GM19035 (cell line): Measurements from ENCODE around the gene NTF4.
"Not testable (repeated sequence)": the region's sequence is repeated elsewhere in the genome, so short reads cannot be mapped to it uniquely, and the experiment has no call there.

Source experiments
- ATAC-seq: cut with Tn5 transposase; IDR thresholded peaks from one replicate; pipeline ENCODE4 v1.9.1; 2021; ENCODE audit not compliant: unreplicated experiment

NTF4 gene

GRCh38 chr19:49057636-49058234 lies 6.9 kb downstream of the NTF4 start, which contains the start of gene CGB7:
Gene CGB7 (minus strand): TSS chr19:49057749. CDS start chr19:49055375, 2,374 bp downstream.
- no peak for ATAC-seq

GRCh38 chr19:49056902-49057596 lies 7.6 kb downstream of the NTF4 start:
- not testable (repeated sequence) for ATAC-seq

- no peak for ATAC-seq
These were observed 8.3 kb downstream of the NTF4 start for GRCh38 chr19:49056101-49056901.

GRCh38 chr19:49050376-49051033 lies 14.1 kb downstream of the NTF4 start:
- not testable (repeated sequence) for ATAC-seq

- ATAC-seq: not testable (repeated sequence)
These were observed 14.8 kb downstream of the NTF4 start for GRCh38 chr19:49049834-49050233.

GRCh38 chr19:49049011-49049410 lies 15.6 kb downstream of the NTF4 start, which contains the start of gene CGB8:
Gene CGB8 (minus strand): TSS chr19:49049111. CDS start chr19:49048739, 372 bp downstream.
- ATAC-seq: not testable (repeated sequence)

- ATAC-seq: not testable (repeated sequence)
These were observed 21.1 kb downstream of the NTF4 start, which contains the start of gene CGB5 for GRCh38 chr19:49043548-49043947. Gene CGB5 (plus strand): TSS chr19:49043848. CDS start chr19:49044210, 362 bp downstream.

GRCh38 chr19:49042666-49043065 lies 22.0 kb downstream of the NTF4 start:
- not testable (repeated sequence) for ATAC-seq

GRCh38 chr19:49042177-49042576 lies 22.4 kb downstream of the NTF4 start:
- ATAC-seq: no peak

GRCh38 chr19:49039736-49040135 lies 24.9 kb downstream of the NTF4 start:
- ATAC-seq: not testable (repeated sequence)

- not testable (repeated sequence) for ATAC-seq
These were observed 25.9 kb downstream of the NTF4 start for GRCh38 chr19:49038557-49039276.

GRCh38 chr19:49038111-49038510 lies 26.5 kb downstream of the NTF4 start:
- ATAC-seq: not testable (repeated sequence)

GRCh38 chr19:49036815-49037214 lies 27.8 kb downstream of the NTF4 start, which contains the start of gene CGB1:
Gene CGB1 (minus strand): TSS chr19:49036895. CDS start chr19:49036711, 184 bp downstream.
- ATAC-seq: not testable (repeated sequence)

- not testable (repeated sequence) for ATAC-seq
These were observed 32.8 kb downstream of the NTF4 start, which contains the start of gene CGB2 for GRCh38 chr19:49031642-49032301. Gene CGB2 (plus strand): TSS chr19:49031890. CDS start chr19:49032096, 206 bp downstream.

- ATAC-seq: not testable (repeated sequence)
These were observed 34.3 kb downstream of the NTF4 start for GRCh38 chr19:49030323-49030722.

GRCh38 chr19:49029749-49030148 lies 34.9 kb downstream of the NTF4 start:
- not testable (repeated sequence) for ATAC-seq

- not testable (repeated sequence) for ATAC-seq
These were observed 35.9 kb downstream of the NTF4 start for GRCh38 chr19:49028686-49029085.

- ATAC-seq: not testable (repeated sequence)
These were observed 39.0 kb downstream of the NTF4 start for GRCh38 chr19:49025599-49025998.

- ATAC-seq: not testable (repeated sequence)
These were observed 39.5 kb downstream of the NTF4 start for GRCh38 chr19:49025088-49025487.
